HG03565 (cell line): Measurements from ENCODE around the gene SFXN3.

Experiments used
- ATAC-seq: cut with Tn5 transposase; IDR thresholded peaks from one replicate; pipeline ENCODE4 v1.9.1; 2021; ENCODE audit warnings: mild to moderate bottlenecking, moderate library complexity; ENCODE audit not compliant: unreplicated experiment

The SFXN3 gene

DNA sequence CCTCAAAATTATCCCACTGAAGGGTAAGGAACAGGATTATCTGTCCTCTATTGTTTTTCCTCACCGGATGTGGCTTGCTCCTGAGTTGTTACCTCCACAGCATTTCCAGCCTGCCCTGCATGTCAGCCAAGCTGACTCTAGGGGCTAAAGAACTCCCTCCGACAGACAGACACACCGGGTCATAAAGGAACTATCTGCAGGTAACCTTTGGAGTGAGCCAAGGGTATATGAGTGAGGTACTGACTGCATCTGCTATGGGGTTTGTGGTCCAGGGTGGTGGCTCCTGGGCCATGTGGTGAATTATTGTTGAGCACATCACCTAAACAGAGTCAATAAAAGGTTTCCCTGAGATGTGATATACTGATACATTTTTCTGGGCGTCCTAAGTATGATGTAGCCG, 23.8 kb downstream of the SFXN3 start:
- ATAC-seq = no peak

DNA sequence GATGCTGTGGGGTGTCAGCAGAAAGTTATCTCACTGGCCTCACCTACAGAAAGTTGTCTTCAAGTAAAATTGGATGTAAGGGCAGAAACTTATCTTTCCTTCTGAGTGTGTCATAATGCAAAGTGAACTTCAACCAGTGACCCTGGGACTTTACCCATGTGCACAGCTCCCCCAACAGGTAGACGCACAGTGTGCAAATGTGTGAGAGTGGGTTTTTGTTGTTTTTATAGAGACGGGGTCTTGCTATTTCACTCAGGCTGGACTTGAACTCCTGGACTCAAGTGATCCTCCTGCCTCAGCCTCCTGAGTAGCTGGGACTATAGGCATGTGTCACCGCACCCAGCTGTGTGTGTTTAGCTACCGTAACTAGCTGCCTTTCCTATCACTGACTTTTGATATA, 24.4 kb downstream of the SFXN3 start:
- ATAC-seq = no peak

DNA sequence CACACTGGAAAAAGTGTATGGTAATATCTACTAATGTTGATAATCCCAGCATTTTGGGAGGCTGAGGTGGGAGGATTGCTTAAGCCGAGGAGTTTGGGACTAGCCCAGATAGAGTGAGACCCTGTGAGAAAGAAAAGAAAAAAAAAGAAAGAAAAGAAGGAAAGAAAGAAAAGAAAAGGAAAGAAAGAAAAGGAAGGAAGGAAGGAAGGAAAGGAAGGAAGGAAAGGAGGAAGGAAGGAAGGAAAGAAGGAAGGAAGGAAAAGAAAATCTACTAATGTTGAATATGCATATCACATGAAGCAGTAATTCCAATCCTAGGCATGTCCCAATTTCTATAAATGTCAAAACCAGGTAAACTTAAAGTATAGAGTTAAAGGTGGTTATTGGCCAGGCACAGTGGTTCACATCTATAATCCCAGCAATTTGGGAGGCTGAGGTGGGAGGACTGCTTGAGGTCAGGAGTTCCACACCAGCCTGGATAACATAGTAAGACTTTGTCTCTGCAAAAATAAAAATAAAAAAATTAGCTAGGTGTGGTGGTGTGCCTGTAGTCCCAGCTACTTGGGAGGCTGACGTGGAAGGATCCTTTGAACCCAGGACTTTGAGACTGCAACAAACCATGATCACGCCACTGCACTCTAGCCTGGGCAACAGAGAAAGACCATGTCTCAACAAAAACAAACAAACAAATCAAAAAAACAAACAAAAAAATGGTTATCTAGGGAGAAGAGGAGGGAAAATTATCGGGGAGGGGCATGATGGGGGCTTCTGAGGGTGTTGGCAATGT, 25.5 kb downstream of the SFXN3 start:
- ATAC-seq = no peak

DNA sequence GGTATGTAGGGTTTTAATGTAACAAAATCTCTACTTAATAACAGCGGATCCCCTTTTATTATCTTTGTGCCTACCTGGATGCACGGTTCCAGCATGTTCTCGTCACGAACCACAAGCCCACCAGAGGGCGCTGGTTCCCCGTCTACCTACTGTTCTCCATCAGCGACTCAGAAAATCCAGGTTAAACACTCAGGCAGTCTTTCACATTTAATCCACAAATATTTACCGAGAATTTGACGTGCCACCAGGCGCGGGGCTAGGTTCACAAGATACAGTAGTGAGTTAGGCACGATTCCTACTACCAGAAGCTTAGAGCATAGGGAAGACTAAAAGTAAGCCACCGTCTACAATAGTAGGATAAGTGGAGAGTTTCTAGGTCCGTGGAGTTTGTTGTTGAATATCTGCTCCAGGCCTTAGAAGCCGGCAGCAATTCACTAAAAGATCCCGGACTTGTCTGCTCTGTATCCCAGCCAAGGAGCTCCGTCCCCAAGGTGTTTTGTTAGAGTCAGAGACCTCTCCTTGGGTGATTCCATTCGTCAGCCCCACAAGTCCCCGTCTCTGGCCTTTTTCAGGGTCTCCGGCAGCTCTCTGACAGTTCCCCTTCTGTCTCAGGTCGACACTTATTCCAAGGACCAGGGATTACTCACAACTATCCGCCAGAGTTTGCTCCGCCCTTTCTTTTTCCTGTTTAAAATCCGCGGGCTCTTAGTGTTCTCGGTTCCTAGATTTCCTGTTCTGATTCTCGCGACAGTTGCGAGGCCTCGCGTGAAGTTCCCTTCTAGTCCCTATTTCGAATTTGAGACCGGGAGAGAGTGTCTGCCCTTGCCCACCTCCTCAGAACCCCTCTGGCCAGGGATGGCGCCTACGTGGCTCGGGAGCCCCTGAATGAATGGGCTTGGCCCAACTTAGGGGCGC, 29.3 kb downstream of the SFXN3 start:
- peak; percentile 37 for ATAC-seq

DNA sequence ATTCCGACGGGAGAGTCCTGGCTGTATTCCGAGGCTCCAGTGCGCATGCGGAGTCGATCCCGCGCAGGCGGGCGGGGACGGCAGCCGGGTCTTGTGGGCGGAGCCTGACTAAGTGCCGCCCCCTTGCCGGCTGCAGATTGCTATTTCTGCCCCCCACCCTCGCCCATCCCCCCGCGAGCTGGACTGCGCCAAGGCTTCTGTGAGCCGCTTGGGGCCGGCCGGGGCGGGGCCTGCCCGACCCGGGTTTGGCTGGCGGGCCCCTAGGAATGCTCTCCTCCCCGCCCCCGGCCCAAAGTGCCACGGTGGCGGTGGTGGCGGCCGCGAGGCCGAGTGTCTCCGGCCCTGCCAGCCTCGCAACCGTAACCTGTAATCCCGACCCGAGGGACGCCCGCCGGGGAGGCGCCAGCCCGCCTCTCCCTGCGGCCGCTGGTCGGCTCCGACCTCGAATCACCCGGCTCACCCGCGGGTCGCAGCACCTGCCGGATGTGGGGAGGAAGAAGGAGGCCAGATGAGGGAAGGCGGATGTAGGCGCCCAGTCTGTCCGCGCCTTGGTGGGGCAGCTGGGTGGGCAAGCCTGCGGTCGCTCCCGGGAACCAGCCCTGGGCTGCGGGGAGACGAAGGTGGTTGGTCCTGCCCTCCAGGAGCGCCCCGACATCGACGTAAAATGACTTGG, 30.1 kb downstream of the SFXN3 start:
- ATAC-seq = peak; percentile 41

DNA sequence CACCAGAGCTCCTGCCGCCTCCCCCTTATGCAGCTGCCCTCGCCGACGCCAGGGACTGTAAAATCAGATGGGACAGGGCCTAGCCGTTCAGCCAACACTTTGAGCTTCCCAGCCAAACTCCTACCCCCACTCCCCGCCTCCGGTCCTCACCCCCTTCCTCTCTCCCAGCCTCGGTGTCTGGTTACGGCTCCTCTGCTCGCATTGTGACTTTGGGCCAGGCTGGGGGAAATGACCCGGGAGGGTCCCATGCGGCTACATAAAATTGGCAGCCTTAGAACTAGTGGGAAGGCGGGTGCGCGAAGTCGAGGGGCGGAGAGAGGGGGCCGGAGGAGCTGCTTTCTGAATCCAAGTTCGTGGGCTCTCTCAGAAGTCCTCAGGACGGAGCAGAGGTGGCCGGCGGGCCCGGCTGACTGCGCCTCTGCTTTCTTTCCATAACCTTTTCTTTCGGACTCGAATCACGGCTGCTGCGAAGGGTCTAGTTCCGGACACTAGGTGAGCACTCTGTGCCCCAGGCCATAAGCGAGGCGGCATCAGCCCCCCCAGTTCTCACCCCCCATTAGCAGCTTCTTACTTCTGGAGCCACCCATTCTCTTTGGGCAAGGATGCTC, 30.7 kb downstream of the SFXN3 start, which contains the start of gene KAZALD1:
TSS of gene KAZALD1 (plus strand) at position 366 of the 608 bp plus-strand sequence. CDS start 604 bp downstream, outside the sequence.
- no peak for ATAC-seq

DNA sequence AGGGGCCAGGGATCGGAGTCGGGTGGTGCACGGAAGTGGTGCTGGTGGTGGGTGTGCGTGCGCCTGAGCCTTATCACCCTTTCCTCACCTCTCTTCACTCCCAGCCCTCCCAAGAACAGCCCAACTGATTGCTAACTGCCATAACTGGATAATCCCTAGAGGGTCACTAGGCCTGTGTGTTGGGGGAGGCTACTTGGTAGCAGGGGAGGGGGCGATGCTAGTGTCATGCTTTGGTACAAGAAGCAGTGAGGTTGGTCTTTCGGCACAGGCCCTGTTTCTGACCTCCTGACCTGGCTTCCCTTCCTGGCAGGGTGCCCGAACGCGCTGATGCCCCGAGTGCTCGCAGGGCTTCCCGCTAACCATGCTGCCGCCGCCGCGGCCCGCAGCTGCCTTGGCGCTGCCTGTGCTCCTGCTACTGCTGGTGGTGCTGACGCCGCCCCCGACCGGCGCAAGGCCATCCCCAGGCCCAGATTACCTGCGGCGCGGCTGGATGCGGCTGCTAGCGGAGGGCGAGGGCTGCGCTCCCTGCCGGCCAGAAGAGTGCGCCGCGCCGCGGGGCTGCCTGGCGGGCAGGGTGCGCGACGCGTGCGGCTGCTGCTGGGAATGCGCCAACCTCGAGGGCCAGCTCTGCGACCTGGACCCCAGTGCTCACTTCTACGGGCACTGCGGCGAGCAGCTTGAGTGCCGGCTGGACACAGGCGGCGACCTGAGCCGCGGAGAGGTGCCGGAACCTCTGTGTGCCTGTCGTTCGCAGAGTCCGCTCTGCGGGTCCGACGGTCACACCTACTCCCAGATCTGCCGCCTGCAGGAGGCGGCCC, 31.4 kb downstream of the SFXN3 start:
- no peak for ATAC-seq

DNA sequence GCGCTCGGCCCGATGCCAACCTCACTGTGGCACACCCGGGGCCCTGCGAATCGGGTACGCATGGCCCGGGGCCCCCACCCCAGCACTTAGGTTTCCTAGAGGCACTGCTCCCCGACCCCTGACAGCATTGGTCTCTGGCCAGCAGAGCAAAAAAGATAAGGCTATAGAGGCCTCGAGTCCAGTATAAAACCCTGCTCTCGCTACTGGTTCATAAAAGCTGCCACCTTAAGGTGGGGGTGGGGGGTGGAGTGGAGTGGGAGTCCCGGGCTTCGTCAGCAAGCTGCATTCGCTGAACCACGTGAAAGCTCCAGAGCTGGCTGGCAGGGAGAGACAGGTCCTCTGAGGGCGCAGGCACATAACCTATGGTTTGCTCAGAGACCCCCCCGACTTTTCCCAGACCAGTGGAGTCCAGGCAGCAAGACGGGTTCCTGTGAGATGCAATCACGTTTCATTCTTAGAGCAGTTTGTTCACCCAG, 32.1 kb downstream of the SFXN3 start:
- no peak for ATAC-seq

DNA sequence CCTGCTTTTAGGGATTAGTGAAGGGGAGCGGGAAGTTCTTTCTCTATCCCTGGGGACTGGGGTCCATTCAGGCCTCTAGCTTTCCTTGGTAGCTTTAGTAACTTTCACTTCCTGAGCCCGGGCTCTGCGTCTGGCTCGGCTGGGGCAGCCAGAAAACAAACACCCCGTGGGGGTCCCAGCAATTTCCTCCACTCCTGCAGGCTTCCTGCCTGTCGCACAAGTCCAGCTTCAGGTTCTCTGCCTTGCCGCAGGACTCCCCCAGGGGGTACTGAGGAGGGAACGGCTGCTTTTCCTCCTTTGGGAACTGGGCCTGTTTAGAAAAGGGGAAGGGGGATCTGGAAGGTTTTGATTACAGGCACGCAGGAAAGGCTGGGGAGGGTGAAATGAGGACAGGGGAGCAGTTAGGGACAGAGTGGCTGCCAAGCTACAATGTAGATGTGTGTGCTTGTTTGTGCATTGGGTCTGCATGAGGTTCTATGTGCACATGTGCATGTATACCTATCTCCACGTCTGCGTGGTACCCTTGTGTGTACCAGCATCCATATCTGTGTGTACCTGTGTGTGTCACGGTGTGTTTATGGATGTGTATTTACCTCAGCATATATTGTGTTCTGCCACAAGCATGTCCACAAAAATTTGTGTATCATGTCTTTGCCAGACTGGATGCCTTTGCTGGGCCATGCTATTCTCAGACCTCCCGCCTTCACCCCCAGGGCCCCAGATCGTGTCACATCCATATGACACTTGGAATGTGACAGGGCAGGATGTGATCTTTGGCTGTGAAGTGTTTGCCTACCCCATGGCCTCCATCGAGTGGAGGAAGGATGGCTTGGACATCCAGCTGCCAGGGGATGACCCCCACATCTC, 32.7 kb downstream of the SFXN3 start:
- no peak for ATAC-seq

DNA sequence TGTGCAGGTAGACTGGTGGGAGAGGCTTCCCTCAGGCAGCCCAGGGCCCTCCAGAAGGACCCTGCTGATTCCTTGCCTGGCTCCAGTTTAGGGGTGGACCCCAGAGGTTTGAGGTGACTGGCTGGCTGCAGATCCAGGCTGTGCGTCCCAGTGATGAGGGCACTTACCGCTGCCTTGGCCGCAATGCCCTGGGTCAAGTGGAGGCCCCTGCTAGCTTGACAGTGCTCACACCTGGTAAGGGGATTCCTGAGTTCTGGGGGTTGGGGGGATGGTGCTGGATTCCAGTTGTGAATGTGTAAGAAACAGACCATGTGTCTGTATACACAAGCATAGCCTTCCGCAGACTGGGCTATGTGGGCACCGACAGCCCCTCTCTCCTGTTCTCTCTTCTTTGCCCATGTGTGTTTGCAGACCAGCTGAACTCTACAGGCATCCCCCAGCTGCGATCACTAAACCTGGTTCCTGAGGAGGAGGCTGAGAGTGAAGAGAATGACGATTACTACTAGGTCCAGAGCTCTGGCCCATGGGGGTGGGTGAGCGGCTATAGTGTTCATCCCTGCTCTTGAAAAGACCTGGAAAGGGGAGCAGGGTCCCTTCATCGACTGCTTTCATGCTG, 33.5 kb downstream of the SFXN3 start:
- ATAC-seq = no peak

DNA sequence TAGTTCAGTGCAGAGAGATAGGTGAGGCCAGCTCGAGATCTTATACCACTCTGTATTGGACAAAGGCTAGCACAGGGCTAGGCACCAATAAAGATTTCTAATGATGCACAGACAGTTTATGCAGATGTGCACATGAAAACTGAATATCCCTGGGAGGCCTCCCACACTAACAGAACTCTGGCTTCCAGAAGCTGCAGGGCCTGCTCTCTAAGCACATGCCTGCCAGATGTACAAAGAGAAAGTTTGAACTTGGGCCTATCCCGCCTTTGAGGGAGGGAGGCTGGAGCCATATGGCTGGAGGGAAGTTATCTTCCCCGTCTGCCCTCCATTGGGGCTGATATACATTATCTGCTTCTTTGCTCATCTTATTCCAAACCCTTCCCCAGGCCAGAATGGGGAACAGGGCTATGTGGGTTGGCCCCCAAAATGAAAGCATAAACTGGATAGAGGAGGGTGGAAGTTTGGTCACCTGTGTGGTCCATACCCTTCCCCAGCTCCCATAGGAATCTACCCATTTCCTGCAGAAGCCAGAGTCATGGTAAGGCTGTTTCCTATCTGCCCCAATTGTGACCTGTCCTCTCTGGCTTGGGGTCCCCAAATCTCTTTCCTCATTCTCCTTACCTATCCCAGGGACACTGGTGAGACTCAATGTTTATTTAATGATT, 34.6 kb downstream of the SFXN3 start:
- no peak for ATAC-seq

DNA sequence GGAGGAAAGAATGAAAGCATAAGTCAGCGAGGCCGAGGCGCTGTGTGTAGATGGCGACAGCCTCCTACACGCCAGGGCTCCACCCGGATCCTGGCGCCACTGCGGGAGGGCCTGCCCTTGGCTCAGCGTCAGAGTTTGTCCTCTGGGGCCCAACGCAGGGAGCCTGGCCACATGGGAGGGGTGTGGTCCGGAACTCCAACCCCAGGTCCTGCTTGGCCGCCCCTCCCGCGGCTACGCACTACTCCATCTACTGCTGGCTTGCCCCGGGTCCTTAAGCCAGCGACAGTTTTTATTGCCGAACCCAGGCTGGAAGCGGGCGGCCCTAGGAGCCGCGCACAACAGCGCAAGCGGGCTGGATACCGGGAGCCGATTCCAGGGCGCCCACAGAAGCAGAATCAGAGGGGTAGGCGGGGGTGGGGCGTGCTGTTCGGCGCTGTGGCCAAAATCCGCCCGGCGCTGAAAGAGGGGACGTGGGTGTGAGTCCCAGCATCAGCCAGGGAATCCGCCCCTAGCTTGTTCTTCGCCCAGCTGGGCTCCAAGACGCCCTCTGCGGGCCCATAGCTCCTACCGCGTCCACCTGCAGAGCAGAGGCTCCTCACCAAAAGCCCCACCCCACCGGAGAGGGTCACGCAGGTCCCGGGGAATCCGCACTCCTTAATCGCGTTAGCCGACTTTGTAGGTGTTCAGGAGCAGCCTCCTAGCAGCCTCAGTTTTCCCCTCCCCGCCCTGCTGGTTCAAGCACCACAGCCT, 35.3 kb downstream of the SFXN3 start:
- ATAC-seq = no peak

DNA sequence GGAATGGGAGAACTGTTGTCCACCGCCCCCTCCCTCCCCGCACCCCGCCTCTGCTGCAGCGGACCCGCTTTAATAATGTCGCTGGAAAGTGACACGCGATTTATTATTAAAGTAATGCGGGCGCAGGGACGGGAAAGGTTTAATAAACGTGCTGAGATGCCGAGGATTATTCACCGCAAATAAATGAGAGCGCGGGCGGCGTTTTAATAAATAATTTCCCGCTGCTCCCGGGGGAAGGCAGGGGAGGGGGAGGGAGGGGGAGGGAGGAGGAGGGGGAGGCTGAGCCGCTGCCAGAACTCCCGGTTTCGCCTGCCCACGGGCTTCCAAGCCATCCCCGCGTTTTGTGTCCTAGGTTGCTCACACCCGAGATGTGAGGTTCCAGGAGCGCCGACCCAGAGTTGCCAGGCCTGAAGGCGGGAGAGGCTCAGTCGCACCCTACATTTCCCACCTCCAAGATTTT, 35.9 kb downstream of the SFXN3 start:
- no peak for ATAC-seq

DNA sequence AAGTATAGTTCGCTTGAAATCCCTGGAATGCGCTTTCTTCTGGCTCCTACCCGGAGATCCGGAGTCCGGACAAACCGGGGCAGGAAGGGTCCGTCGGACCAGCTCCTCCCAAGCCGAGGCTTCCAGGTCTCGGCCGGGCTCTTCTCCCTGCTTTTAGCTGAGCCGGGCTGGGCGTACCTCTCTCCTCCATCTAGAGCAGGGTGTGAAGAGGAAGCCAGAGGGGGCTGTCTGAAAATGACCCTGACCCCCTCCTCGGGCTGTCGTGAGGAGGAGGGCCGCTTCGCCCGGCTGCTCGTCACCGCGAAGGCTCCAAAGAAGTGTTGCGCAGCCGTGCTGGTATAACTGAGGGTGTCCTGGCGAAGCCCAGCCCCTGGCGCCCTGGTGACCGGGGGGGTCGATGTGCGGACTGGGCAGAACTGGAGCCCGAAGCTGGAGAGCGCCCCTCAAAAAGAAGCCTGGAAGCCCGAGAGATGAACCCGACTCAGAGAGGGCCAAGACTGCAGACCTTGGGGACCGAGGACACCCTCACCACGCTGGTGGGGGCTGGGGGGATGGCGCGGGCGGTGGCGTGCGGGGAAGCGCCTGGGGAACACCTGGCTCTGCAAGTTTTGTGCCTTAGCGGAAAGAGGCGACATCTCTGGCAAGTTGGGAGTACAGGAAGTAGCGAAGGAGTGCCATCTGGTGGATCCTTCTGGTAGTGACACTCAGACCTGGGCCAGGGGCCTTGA, 36.5 kb downstream of the SFXN3 start:
- ATAC-seq = no peak

DNA sequence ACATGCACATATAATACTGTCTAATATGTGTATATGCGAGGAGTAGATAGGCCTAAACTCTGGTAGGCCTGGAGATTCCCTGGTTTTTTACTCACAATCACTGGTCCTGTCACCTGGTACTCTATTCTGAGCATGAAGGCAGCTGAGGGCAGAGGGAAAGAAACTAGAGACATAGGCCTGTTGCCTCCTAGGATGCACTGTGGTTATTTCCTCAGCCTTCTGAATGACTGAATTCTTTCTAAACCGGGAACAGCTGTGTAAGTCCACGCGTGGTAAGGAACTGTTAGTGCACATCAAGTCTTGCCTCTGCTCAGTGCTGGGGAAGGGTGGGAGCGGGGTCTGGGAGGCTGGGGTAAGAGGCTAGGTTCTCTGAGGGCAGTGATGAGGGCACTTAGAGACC, 38.4 kb downstream of the SFXN3 start:
- no peak for ATAC-seq

DNA sequence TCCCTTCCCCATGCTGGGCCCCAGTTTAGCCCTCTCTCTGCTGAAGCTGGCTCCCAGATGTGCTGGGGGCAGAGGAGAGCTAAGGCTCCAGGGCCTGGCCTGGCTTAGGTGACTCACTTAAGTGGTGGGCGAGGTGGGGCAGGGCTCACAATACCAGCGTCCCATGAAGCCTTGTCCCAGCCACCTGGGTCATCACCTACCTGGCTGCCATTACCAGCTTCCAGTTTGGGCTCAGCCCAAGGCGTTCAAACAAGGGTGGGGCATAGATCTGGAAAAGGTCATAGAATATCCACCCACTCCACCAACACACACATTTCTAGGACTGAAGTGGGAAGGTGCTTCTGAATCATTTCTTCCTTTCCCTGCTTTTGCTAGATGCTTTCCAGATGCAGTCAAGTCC, 39.1 kb downstream of the SFXN3 start:
- ATAC-seq = no peak
